Measurements from ENCODE around the gene IQSEC1. TPM values are rescaled to one million over a fixed set of nuclear protein-coding genes. Genes with fewer than 3 reads are reported as not detected.
A peak's percentile ranks its signal among the peaks of the same experiment; 100 is the strongest.

The IQSEC1 gene
- total RNA-seq, 1 experiment from 2014 or later, result 9.7 TPM

DNA sequence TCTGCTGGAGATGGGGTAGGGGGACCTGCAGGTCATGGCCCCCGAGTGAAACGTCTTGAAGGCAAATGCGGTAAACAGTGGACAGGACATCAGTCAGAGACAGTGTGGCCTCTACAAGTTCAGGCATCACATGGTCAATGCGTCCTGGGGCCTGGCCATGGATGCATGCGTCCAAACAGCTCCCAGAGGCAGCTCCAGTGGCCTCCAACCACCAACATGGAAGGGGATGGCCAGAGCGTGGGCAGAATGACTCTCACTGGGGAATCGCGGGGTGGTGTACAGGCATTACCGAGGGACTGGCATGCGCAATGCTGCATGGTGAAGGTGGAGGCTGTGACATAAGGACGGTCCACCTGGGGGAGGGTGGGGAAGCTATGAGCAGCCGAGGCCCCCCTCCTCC, 35.6 kb upstream of the IQSEC1 start:
- no peak for DNase-seq (ENCODE audit: extremely low read depth, low read depth)

DNA sequence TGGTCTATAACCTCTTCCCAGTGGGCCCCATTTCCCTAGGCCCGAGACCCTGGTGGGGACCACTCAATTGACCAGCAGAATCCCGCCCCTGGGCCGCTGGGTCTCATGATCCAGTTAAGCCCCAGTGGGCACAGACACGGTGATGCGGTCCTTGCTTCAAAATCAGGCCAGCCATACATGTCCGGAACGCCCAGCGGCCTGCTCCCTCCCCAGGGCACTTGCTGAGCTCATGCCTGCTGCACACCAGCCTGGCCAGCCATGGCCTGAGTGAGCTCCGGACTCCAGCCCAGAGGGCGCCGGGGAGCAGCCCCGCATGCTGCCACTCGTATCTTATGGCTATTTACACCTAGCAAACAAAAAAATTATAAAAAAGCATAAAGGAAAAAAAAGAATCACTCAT, 34.4 kb upstream of the IQSEC1 start:
- no peak for DNase-seq (ENCODE audit: extremely low read depth, low read depth)

DNA sequence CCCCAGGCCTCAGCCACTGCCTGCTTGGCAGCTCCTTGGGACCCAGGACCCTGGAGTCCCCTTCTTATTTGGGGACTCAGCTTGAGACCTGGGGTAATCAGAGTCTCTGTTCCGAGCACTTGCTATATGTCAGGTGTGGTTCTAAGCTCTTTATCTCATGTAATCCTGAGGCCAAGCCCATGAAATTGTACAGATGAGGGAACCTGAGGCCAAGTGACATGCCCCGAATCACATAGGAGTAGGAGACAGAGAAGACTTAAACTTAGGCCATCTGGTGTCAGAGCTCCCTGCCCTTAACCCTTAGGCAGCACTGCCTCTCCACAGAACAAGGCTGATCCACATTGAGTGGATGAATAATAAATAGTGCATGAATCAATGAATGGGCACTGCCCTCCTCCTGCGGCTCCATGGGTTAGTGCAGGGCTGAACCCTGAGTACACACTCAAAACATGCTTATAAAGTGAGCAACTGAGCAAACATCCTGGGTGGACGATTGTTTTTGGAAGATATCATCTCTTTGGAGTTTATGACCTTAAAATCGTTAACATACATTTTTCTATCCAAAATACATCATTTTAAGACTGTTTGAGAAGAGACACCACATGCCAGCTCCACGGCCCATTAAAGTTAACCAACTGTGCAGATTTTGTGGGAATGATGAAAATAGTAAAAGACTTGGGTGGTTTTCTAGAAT, 33.2 kb upstream of the IQSEC1 start:
- no peak for DNase-seq (ENCODE audit: extremely low read depth, low read depth)

DNA sequence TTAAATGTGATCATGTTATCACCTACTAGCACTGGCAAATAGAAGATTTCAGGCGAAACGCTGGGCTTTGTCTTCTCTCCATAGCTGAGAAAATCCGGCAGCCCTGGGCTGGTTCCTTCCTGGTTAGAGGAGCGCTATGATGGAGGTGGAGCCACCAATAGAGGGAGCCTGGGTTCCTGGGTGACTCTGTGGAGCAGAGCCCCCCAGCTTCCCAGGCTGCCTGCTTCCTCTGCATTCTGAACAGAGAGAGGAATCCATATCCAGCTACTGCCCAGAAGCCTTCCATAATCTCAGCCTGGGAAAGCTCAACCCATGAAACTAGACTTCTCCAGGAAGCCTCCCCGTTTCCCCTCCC, 32.6 kb upstream of the IQSEC1 start:
- no peak for DNase-seq (ENCODE audit: extremely low read depth, low read depth)

DNA sequence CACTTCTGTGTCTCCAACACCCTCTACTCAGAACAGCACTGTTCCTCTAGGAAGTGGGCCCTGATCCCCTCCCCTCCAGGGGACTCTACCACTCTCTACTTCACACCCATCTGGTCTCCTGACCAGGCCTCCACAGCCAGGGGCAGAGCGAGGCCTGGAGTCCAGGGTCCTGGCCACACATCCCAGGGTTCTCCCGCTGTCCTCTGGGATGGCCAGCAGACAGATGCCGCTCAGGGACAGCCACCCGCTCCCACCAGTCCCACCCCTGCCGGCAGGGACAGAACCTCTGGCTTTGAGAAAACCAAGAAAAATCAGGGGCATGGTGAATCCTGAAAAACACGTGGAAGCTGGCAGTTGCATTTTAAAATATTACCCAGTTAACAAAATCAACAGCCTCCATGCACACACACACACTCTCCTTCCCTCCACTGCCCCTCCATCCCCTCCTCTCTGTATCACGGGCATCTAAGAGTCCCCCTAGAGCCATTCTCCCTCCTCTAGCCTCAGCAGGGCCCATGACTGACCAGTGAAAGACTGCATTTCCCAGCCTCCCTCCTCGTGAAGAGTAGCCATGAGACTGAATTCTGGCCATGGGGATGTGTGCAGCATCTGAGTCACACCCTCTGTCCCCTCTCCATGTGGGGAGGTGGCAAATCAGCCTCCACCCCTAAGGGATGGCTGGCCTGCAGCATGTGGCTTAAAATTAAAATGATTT, 32.1 kb upstream of the IQSEC1 start:
- DNase-seq (ENCODE audit: extremely low read depth, low read depth), result no peak

DNA sequence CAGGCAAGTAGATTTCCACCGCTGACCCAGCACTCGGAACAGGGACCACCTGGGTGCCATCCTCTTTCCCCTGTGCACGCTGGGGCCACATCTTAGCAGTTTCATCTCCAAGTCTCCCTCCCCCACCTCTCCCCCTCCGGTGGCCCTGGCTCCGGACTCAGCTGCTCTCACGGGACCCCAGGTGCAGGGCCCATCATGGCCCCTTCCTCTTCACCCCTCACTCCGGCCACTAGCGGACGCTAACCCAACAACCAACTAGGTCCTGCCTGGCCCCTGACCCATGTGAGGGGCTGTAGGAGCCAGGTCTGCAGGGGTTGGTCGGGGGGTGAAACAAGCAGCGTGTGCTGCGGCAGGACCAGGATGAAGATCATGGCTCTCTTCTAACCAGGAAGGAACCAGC, 31.3 kb upstream of the IQSEC1 start:
- DNase-seq (ENCODE audit: extremely low read depth, low read depth), result no peak

DNA sequence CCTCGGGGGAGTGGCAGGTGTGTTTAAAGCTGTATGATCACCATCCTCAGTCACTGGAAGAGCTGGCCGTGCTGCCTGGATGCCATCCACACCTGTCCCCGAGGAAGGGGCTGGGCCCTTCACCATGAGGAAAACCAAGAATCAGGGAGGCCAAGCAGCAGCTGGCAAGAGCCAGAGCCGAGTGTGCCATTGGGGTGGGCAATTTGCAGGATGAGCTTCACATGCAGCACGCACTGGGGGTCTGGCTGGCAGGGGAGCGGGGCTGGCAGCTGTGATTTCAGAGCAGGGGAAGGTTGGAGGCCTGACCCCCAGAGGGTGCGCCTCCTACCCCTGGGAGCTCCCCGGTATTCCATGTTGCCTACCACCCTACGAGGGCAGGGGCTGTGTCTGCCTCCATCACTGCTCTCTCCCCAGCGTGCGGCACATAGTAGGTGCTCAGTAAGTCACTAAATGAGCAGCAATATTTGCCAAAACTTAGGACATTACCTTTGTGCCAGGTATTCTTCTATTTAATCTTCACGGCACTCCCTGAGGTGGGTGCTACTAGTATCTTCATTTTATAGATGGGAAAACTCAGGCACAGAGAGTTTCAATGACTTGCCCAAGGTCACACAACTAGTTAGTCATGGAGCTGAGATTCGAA, 30.3 kb upstream of the IQSEC1 start:
- DNase-seq (ENCODE audit: extremely low read depth, low read depth), result no peak

DNA sequence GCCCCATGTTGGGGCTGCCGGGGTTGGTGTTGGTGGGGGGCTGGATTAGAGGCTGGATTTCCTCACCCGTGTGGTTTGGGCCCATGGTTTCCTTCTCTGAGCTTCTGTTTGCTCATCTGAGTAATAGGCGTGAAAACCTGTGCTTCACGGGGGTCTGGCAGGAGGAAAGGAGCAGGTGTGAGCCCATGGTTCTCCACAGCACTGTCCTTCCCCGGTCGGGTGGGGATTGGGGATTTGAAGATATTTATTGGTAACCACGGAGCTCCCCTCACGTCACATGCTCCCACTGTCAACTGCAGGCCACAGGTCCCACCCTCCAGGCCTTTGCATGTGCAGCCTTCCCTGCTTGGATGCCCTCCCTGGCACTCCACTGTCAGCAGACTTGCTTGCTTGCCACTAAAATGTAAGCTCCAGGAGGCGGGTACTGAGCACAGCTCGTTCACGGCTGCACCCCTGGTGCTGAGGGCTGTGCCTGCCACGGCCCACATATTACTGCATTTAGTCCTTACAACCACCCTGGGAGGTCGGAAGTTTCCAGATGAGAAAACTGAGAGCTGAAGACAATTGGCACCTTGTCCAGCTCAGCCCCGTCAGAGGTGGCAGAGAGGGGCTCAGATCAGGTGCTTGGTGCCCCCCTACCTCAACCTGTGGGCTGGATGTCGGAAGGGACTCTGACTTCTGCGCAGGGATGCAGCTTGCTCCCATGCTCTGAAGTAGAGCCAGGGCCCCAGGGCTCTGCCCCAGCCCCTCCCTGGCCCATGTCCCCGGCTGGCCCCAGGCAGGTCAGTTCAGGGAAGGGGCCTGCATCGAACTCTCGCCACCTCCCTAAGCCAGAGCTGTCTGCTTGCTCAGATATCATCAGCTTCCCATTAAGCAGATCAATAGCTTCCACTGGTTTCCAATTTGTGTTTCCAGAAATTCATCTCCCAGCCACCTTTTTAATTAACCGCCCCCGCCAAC, 29.4 kb upstream of the IQSEC1 start:
- DNase-seq (ENCODE audit: extremely low read depth, low read depth), result no peak

DNA sequence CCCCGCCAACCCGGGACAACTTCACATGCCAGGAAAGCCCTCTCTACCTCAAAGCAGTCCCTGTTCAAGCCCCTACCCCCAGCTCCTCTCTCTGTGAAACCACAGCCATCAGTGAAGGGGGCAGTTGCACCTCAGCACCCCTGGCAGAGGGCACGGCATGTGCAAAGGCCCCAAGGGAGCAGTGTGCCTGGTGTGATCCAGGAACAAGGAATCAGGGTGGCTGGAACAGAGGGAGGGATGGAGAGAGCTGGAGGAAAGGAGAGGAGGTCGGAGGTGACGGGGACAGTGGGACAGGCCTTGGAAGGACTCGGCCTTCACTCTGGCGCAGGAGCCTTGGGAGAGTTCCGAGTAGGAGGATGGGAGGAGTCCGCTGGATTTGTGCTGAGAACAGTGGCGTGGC, 26.5 kb upstream of the IQSEC1 start:
- DNase-seq (ENCODE audit: extremely low read depth, low read depth), result no peak

DNA sequence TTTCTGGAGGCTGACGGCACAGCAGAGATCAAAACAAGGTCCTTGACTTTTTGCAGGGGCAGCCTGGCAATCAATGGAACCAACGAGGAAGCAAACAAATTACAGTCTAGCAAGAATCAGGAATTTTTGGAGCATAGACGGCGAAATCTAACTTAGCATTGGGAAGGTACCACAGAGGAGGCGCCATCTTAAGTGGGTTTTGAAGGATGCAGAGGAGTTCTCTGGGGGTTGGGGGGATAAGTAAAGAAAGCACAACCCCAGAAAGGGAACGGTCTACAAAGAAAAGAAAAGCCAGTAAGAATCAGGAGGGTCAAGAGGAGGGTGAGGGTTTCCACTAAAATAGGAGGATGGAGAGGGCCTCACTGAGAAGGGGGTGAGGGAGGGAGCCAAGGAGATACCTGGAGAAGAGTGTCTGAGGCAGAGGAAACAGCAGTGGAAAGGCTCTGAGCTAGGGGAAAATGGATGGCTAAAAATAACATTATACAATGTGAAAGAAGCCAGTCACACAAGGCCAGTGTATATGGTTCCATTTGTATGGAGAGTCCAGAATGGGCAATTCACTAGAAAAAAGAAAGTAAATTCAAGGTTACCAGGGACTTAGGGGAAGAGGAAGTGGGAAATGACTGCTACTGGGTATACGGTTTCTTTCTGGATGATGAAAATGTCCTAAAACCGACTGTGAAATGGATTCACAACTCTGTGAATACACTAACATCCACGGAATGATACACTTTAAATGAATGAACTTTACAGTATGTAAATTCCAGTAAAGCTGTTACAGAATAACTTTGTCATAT, 25.2 kb upstream of the IQSEC1 start:
- DNase-seq (ENCODE audit: extremely low read depth, low read depth), result no peak

DNA sequence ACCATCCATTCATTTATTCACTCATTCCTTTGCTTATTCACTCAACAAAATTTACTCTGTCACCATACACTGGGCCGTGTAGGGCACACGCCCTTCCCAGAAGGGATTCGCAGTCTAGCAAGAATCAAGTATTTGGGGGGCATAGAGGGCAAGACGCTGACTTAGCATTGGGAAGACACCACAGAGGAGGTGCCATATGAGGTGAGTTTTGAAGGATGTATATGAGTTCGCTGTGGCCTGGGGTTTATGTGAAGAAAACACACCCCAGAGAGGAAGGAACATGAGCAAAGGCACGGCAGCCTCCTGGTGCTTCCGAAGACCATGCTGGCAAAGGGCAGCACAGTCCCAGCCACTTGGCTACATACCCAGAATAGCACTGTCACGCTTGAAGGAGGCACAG, 23.1 kb upstream of the IQSEC1 start:
- DNase-seq (ENCODE audit: extremely low read depth, low read depth), result no peak

DNA sequence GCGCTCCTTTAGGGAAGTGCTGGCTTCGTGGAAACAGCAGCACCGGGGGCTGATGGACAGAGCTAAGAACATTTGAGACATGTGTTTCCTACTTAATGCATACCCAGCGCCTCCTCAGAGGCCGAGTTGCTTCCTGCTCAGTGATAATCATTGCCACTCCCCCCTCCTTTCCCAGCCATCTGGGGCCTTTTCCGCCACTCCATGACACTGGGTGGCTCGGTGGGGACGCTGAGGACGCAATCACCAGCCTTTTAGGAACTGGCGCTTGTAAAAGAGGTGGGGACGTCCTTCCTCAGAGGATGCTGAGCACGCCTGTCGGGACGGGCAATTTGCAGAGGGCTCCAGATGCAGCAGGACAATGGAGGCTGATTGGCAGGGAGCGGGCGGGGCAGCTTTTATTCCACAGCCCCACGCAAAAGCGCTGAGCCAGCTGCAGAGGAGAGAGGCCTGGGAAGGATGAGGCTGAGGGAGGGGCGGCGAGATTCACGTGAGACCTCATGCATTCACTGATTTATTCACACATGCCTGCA, 22.2 kb upstream of the IQSEC1 start:
- DNase-seq (ENCODE audit: extremely low read depth, low read depth), result no peak

DNA sequence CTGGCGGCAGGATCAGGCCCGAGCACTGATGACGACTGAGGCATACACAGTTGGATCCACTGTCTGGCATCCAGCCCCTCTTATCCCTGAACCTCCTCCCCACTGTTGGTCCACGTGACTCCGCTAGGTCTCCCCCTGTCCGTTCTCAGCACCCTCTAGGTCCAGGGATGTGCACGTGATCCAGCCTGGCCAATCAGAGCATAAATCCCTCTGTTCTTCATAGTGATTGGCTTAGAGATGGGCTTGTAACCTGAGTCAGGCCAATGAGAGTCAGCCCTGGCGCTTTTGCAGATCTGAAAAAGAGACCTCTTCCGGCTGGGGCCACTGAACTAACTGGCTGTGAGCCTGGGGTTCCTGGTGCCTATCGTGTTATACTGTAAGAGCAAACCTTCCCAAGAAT, 20.5 kb upstream of the IQSEC1 start:
- DNase-seq (ENCODE audit: extremely low read depth, low read depth), result no peak

DNA sequence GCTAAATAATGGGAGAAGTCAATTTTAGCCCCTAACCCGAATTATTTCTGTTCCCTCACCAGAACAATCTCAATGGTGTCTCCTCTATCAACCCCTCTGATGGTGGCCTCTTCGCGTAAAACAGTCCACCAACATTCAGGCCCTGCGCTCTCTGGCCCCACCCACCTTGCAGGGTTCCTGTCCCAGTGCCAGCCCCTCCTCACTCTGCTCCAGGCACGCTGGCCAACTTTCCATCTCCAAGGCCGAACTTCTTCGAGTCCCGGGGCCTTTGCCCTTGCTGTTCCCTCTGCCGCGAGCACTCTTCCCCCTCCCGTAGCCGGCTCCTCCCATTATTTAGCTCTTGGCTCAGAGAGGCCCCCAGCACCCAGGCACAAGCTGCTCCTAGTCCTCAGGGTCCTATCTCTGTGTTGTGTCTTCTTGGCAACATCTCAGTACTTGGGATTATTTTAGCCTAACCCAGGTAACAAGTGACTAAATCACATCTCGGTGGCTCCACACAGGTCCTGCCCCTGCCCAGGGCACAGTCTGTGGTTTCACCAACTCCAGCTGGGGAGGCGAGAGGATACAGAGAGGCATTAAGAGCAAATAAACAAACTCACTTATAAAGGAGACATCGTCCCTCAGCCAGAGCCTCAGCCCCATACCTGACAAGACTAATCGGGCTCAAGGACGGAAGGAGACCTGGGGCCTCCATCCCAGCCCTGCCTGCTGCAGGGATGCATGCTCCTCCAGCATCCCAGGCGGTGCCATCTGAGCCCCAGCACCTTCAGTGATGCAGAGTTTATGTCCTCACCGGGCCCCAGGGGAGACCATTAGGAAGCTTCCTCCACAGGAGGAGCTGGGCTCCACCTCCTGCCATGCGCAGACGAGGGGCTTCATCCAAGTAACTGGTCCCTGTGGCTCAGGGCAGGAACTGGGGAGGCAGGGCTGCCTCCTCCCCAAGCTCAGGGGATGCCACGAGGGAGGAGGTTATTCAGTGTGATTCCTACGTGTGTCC, 19.7 kb upstream of the IQSEC1 start:
- no peak for DNase-seq (ENCODE audit: extremely low read depth, low read depth)

DNA sequence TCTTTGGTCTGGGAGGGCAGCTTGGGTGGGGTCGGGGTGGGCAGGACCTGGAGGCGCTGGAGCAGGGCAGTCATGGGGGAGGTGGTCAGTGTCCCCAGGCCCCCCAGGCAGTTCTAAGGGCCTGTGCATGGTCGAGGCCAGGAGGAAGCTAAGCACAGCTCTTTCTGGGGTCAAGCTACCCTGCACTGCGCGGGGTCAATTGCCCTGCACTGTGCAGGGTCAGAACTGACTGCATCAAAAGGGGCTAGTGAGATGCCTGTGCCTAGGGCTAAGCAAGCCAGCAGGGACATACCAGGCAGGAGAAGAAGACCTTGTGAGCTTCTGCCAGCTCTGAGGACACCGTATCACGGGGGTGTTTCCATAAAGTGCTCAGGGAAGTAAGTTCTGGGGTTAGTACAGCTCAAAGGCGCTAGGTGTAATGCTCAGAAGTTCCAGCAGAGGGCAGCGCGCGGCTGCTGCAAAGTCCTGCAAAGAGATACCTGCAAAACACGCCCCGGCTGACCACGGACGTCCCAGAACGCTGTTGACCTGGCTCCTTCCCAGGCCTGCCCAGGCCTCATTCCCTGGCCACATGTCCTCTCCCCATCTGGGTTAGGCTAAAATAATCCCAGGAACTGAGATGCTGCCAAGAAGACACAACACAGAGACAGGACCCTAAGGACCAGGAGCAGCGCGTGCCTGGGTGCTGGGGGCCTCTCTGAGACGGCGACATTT, 18.8 kb upstream of the IQSEC1 start:
- DNase-seq (ENCODE audit: extremely low read depth, low read depth), result peak; percentile 43

DNA sequence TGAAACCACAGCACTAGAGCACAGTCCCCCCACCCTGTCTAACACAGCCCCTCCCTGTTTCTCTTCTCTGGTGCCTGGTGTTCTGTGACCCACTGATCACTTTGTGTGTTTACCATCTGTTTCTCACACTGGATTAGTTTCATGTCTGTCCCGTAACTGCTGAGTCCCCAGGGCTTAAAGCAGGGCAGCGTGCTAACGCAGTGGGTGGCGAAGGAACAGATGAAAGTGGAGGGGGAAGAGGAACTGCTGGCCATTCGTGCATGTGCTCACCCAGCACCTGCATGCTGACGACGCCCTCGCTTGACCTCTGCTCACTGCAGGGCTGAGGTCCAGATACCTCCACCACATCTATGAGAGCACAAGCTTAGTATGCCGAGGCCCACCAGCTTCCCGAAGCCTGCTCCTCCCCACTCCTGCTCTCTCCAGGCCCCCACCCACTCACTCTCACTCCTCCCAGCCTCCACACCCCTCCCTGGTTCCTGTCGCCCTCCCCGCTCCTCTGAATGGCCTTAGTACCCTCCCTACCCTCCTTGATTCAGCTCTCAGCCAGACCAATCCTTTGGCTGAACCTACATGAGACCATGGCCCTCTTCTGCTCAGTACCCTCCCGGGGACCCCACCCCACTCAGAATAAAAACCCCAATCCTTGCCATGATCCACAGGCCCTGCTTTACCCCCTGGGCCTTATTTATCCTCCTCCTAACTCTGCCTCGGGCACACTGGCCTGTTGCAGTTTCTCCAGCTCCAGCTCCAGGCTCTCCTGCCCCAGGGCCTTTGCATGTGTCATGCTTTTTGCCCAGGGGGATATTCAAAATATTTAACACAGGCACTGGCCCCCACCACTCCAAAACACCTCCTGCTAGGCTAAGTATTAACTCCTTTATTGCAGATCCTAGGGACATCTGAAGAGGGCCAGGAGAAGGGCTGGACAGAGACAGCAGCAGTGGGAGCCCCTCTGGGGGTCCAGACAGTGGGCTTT, 15.1 kb upstream of the IQSEC1 start:
- DNase-seq (ENCODE audit: extremely low read depth, low read depth), result no peak
